Measurements from ENCODE around the gene DLL4. TPM values are rescaled to one million over a fixed set of nuclear protein-coding genes. Genes with fewer than 3 reads are reported as not detected.

DLL4 gene
- total and polyA plus RNA-seq, 2 experiments from 2014 or later = 2.3 TPM; not detected in 1

DNA sequence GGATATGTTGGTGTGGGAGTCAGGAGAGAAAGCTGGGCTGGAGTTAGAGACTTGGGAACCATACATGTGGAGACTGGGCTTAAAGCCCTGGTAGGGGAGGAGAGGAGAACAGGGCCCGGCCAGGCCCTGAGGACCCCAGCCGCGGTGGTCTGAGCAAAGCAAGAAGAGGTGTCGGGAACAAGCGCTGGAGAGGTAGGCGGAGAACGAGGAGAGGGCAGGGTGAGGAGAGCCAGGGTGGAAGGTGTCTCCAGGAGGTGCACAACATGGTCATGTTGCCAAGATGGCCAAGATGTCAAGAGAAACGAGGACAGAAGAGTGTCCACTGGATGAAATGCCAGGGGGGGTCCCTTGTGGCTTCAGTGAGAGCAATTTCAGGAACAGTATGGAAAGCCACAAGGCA is 29.6 kb downstream of the DLL4 start:
- H3K79me2 ChIP-seq = peaks cover 14% of the 10 kb centered on the region
- TF ChIP-seq EZH2 (IDR thresholded peaks at IDR 0.05; ENCODE audit: borderline replicate concordance) (no peak), EZH2phosphoT487 (IDR thresholded peaks at IDR 0.05; ENCODE audit: low read depth, severe bottlenecking, unreplicated experiment) (no peak)
- TF ChIP-seq, protein P1, sequence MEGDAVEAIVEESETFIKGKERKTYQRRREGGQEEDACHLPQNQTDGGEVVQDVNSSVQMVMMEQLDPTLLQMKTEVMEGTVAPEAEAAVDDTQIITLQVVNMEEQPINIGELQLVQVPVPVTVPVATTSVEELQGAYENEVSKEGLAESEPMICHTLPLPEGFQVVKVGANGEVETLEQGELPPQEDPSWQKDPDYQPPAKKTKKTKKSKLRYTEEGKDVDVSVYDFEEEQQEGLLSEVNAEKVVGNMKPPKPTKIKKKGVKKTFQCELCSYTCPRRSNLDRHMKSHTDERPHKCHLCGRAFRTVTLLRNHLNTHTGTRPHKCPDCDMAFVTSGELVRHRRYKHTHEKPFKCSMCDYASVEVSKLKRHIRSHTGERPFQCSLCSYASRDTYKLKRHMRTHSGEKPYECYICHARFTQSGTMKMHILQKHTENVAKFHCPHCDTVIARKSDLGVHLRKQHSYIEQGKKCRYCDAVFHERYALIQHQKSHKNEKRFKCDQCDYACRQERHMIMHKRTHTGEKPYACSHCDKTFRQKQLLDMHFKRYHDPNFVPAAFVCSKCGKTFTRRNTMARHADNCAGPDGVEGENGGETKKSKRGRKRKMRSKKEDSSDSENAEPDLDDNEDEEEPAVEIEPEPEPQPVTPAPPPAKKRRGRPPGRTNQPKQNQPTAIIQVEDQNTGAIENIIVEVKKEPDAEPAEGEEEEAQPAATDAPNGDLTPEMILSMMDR (IDR thresholded peaks at IDR 0.05; ENCODE audit: poor library complexity) = no peak
- no peaks in the 10 kb centered on the region for H3K36me3 ChIP-seq (replicated peaks; ENCODE audit: insufficient read depth, low read depth)
- H3K27me3 ChIP-seq = no peaks in the 10 kb centered on the region
- no peak overlapping the region for H3K27ac ChIP-seq
- no peak overlapping the region for H3K4me3 ChIP-seq
- no peaks in the 10 kb centered on the region for H3K9me3 ChIP-seq (ENCODE audit: low read depth)
- no peak overlapping the region for H3K4me2 ChIP-seq
- peaks cover 3% of the 10 kb centered on the region for H3K4me1 ChIP-seq (ENCODE audit: insufficient read depth)
- H4K20me1 ChIP-seq (ENCODE audit: insufficient read depth, poor library complexity, severe bottlenecking) = peaks cover 24% of the 10 kb centered on the region
- WGBS (ENCODE audit: low lambda C conversion rate, missing lambda C conversion rate) = 91% methylated on average over 8 of the region's 8 CpGs
- peak; percentile 6 for DNase-seq (ENCODE audit: low spot score)
- no peaks in the 10 kb centered on the region for H3K9me2 ChIP-seq (replicated peaks; ENCODE audit: insufficient read depth)
- H2AFZ ChIP-seq = no peak overlapping the region

DNA sequence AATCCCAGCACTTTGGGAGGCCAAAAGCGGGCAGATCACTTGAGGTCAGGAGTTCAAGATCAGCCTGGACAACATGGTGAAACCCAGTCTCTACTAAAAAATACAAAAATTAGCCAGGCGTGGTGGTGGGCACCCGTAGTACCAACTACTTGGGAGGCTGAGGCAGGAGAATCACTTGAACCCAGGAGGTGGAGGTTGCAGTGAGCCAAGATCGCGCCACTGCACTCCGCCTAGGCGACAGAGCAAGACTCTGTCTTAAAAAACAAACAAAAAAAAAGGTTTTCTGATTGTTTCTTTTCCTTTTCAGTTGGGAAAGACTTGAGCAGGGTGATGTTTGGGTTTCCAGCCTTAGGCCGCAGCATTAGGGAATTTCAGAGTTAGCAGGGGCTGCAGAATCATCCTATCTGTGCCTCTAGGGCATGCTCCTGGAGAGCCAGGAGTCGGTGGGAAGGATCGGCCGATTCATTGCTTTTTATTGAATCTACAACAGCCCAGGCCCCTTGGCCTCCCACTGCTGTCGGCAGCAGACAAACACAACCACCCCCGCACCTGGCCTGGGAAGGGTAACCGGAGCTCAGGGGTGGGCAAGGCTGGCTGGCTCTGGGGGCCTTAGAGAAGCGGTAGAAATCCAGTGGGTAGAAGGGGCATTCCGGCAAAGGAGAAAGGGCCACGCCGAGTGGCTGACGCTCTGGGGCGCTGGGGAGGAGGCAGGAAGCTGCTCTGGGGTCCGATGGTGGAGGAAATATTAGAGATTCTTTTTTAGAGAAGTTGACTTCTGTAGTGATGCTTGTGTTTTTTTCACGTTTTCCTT is 30.4 kb downstream of the DLL4 start:
- Histone ChIP-seq H3K27me3 (no peaks in the 10 kb centered on the region), H3K4me3 (no peak overlapping the region), H3K79me2 (peaks cover 11% of the 10 kb centered on the region), H3K4me1 (ENCODE audit: insufficient read depth) (peaks cover 3% of the 10 kb centered on the region), H3K27ac (no peak overlapping the region), H3K9me3 (ENCODE audit: low read depth) (no peaks in the 10 kb centered on the region), H3K9me2 (replicated peaks; ENCODE audit: insufficient read depth) (no peaks in the 10 kb centered on the region), H3K36me3 (replicated peaks; ENCODE audit: insufficient read depth, low read depth) (no peaks in the 10 kb centered on the region), H4K20me1 (ENCODE audit: insufficient read depth, poor library complexity, severe bottlenecking) (peaks cover 22% of the 10 kb centered on the region), H3K4me2 (no peak overlapping the region), H2AFZ (no peak overlapping the region)
- WGBS (ENCODE audit: low lambda C conversion rate, missing lambda C conversion rate) = 71% methylated on average over 22 of the region's 22 CpGs
- TF ChIP-seq, protein P1 (IDR thresholded peaks at IDR 0.05; ENCODE audit: poor library complexity) = no peak
- no peak for TF ChIP-seq EZH2 (IDR thresholded peaks at IDR 0.05; ENCODE audit: borderline replicate concordance)
- TF ChIP-seq EZH2phosphoT487 (IDR thresholded peaks at IDR 0.05; ENCODE audit: low read depth, severe bottlenecking, unreplicated experiment) = no peak
- no peak for DNase-seq (ENCODE audit: low spot score)

DNA sequence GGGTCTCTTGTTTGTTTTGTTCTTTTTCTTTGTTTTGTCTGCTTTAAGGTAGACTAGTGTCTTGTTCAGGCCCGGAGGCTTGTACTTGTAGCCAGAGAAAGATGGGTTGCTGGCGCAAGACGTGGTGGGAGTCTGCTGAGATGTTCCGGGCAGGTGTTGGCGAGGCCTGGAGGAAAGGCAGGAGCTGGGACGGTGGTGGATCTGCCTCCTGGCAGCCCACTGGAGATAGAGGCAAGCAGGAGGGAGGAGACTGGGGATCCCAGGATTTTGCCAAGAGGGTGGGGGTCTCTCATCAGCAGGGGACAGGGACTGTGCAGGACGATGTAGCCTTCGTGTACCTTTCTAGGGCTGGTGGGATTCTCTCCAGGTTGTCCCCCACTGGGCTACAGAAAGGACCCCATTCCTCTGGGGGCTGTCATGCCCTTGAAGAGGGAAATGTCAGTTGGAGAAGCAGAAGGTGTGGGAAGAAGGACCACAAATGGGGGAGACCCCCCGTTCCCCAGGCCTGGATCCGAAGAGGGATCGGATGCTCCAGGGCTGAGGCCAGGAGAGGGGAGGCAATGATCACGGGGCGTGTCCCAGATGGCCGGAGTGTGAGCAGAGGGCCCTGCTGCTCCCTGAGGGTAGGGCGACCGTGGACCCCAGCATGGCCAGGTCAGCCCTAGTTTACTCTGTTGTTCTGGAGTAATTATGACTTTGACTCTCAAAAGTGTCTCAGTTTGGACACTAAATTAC is 31.2 kb downstream of the DLL4 start:
- Histone ChIP-seq H3K36me3 (replicated peaks; ENCODE audit: insufficient read depth, low read depth) (no peaks in the 10 kb centered on the region), H2AFZ (no peak overlapping the region), H3K4me1 (ENCODE audit: insufficient read depth) (peaks cover 3% of the 10 kb centered on the region), H3K9me2 (replicated peaks; ENCODE audit: insufficient read depth) (no peaks in the 10 kb centered on the region), H3K27me3 (no peaks in the 10 kb centered on the region), H3K27ac (no peak overlapping the region), H3K4me3 (no peak overlapping the region), H4K20me1 (ENCODE audit: insufficient read depth, poor library complexity, severe bottlenecking) (peaks cover 18% of the 10 kb centered on the region), H3K9me3 (ENCODE audit: low read depth) (no peaks in the 10 kb centered on the region), H3K79me2 (peaks cover 3% of the 10 kb centered on the region), H3K4me2 (no peak overlapping the region)
- TF ChIP-seq, protein P1 (IDR thresholded peaks at IDR 0.05; ENCODE audit: poor library complexity) = no peak
- no peak for TF ChIP-seq EZH2 (IDR thresholded peaks at IDR 0.05; ENCODE audit: borderline replicate concordance)
- no peak for TF ChIP-seq EZH2phosphoT487 (IDR thresholded peaks at IDR 0.05; ENCODE audit: low read depth, severe bottlenecking, unreplicated experiment)
- DNase-seq (ENCODE audit: low spot score) = no peak
- WGBS (ENCODE audit: low lambda C conversion rate, missing lambda C conversion rate) = 91% methylated on average over 16 of the region's 16 CpGs
